ENCODE measurements around the gene ALG8. TPM values are rescaled to one million over a fixed set of nuclear protein-coding genes. Genes with fewer than 3 reads are reported as not detected.

ALG8 gene

DNA sequence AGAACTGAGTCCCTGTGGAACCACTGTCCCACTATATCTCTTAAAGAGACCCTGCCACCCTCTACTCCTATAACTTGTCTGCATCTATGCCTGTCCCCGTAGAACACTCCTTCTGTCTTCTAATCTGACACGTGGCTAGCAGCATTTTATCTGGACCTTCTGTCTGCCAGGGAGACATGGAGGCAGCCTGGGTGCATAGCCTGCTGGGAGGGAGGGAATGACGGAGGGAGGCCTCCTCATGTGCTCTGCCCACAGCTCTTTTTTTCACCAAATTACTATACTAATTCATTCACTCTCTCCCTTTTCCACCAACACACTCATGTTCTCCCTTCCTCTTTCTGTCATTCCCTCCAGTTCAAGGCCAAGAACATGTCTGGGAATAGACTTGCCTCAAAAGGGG, 83.3 kb downstream of the ALG8 start:
- Histone ChIP-seq H3K18ac (ENCODE audit: low read length) (no peak overlapping the region), H3K27ac (ENCODE audit: low read depth, low read length) (no peak overlapping the region), H2BK15ac (replicated peaks; ENCODE audit: low read depth) (no peak overlapping the region), H3K36me3 (ENCODE audit: control insufficient read depth, insufficient read depth, low read length) (no peaks in the 10 kb centered on the region), H3K79me2 (ENCODE audit: control insufficient read depth, insufficient read depth, low read length) (no peaks in the 10 kb centered on the region), H3K4me2 (ENCODE audit: low read length) (no peak overlapping the region), H4K8ac (ENCODE audit: low read depth, low read length) (no peak overlapping the region), H2BK5ac (ENCODE audit: low read length) (no peak overlapping the region), H3K4me3 (ENCODE audit: low read length) (no peak overlapping the region), H3K23ac (ENCODE audit: low read length) (no peak overlapping the region), H3K56ac (ENCODE audit: low read length) (no peak overlapping the region), H2AK5ac (ENCODE audit: low read length) (no peak overlapping the region), H3K9ac (ENCODE audit: low read length) (no peak overlapping the region), H3K79me1 (ENCODE audit: low read length) (no peaks in the 10 kb centered on the region), H3K27me3 (ENCODE audit: insufficient read depth, low read length, poor library complexity) (no peaks in the 10 kb centered on the region), H2BK120ac (ENCODE audit: low read depth, low read length) (no peak overlapping the region), H4K5ac (ENCODE audit: low read length) (no peak overlapping the region), H3K4me1 (ENCODE audit: control insufficient read depth, low read depth, low read length) (no peaks in the 10 kb centered on the region), H3K4ac (ENCODE audit: low read depth, low read length) (no peak overlapping the region)
- no CpG with 5 or more reads among the region's 3 CpGs for WGBS (ENCODE audit: extremely low coverage, insufficient coverage, low lambda C conversion rate)
- DNase-seq: no peak

DNA sequence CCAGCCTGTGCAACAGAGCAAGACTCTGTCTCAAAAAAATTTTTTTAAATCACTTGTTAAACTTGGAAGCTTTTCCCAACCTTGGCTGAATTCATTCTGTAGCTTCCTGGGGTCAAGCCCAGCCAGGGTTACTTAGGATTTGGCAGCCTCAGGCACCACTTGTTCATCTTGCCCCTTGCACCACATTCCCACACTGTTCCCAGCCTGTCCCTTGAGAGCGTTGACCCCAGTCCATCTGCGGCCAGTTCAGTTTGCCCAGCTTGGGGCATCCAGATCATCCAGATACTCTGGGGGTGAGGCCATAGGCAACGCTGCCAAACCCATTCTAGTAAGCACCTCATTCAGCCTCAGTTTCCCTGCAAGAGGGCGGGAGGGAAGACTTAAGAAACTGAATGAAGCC, 84.5 kb downstream of the ALG8 start:
- Histone ChIP-seq H3K18ac (ENCODE audit: low read length) (no peak overlapping the region), H3K36me3 (ENCODE audit: control insufficient read depth, insufficient read depth, low read length) (no peaks in the 10 kb centered on the region), H3K79me1 (ENCODE audit: low read length) (no peaks in the 10 kb centered on the region), H3K4me2 (ENCODE audit: low read length) (no peak overlapping the region), H4K8ac (ENCODE audit: low read depth, low read length) (no peak overlapping the region), H2BK120ac (ENCODE audit: low read depth, low read length) (no peak overlapping the region), H3K56ac (ENCODE audit: low read length) (peak overlapping the region; percentile 56), H3K4me3 (ENCODE audit: low read length) (no peak overlapping the region), H4K5ac (ENCODE audit: low read length) (no peak overlapping the region), H3K4ac (ENCODE audit: low read depth, low read length) (no peak overlapping the region), H3K27me3 (ENCODE audit: insufficient read depth, low read length, poor library complexity) (no peaks in the 10 kb centered on the region), H3K9ac (ENCODE audit: low read length) (no peak overlapping the region), H2AK5ac (ENCODE audit: low read length) (no peak overlapping the region), H2BK15ac (replicated peaks; ENCODE audit: low read depth) (no peak overlapping the region), H3K4me1 (ENCODE audit: control insufficient read depth, low read depth, low read length) (peaks cover 3% of the 10 kb centered on the region), H2BK5ac (ENCODE audit: low read length) (no peak overlapping the region), H3K23ac (ENCODE audit: low read length) (no peak overlapping the region), H3K27ac (ENCODE audit: low read depth, low read length) (no peak overlapping the region), H3K79me2 (ENCODE audit: control insufficient read depth, insufficient read depth, low read length) (no peaks in the 10 kb centered on the region)
- no CpG with 5 or more reads among the region's 4 CpGs for WGBS (ENCODE audit: extremely low coverage, insufficient coverage, low lambda C conversion rate)
- DNase-seq: no peak

DNA sequence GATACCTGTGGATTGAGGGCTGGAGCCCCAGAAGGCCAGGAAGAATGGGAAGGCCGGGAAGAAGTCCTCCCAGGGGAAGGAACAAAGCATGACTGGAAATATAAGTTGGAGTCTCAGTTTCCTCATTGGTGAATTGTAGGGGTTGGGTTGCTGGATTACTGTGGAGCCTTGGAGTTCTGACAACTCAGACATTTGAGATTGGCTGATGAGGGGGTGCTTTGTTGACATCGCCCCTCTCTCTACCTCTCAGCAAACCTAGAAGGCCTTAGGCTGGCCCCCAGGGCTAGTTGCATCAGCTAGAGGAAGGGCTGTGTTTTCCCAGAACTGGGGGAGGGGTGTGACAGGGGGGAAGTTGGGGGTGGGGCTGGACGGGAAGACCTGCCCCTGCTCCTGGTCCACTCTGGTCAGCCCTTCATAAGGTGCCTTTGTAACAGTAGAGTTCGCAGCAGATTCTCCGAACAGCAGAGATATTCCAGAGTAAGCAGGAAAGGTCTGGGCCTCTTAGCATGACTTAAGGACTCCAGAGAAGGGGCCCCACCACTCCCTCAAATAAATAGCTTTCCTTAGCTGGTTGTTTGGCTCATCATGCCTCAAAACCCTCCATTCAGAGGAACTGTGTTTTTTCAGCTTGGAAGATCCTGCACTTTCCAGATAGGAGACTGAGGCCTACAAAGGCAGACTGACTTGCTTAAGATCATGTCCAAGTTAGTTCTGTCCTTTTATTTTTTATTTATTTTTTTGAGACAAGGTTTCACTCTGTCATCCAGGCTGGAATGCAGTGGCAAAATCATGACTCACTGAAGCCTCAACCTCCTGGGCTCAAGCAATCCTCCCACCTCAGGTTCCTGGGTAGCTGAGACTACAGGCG, 88.2 kb downstream of the ALG8 start:
- peak overlapping the region; percentile 27 for H3K27ac ChIP-seq (ENCODE audit: low read depth, low read length)

More for the DNA sequence above, 88.2 kb downstream of the ALG8 start:
- no CpG with 5 or more reads among the region's 6 CpGs for WGBS (ENCODE audit: extremely low coverage, insufficient coverage, low lambda C conversion rate)
- H3K79me2 ChIP-seq (ENCODE audit: control insufficient read depth, insufficient read depth, low read length): no peaks in the 10 kb centered on the region
- H4K8ac ChIP-seq (ENCODE audit: low read depth, low read length): no peak overlapping the region
- H2BK15ac ChIP-seq (replicated peaks; ENCODE audit: low read depth): no peak overlapping the region
- H2BK5ac ChIP-seq (ENCODE audit: low read length): no peak overlapping the region
- no peaks in the 10 kb centered on the region for H3K79me1 ChIP-seq (ENCODE audit: low read length)
- no peaks in the 10 kb centered on the region for H3K27me3 ChIP-seq (ENCODE audit: insufficient read depth, low read length, poor library complexity)
- no peak overlapping the region for H3K4me3 ChIP-seq (ENCODE audit: low read length)
- H3K18ac ChIP-seq (ENCODE audit: low read length): peak overlapping the region; percentile 97
- H3K4me1 ChIP-seq (ENCODE audit: control insufficient read depth, low read depth, low read length): peaks cover 3% of the 10 kb centered on the region
- H2BK120ac ChIP-seq (ENCODE audit: low read depth, low read length): peak overlapping the region; percentile 90
- H3K23ac ChIP-seq (ENCODE audit: low read length): no peak overlapping the region
- H3K56ac ChIP-seq (ENCODE audit: low read length): peak overlapping the region; percentile 35
- H3K36me3 ChIP-seq (ENCODE audit: control insufficient read depth, insufficient read depth, low read length): no peaks in the 10 kb centered on the region
- peak overlapping the region; percentile 78 for H3K4ac ChIP-seq (ENCODE audit: low read depth, low read length)
- H4K5ac ChIP-seq (ENCODE audit: low read length): peak overlapping the region; percentile 17
- H3K4me2 ChIP-seq (ENCODE audit: low read length): no peak overlapping the region
- peak; percentile 84 for DNase-seq
- peak overlapping the region; percentile 4 for H3K9ac ChIP-seq (ENCODE audit: low read length)
- no peak overlapping the region for H2AK5ac ChIP-seq (ENCODE audit: low read length)

Small RNAs within 50 kb of the gene (small RNA-seq; reads per million reads assigned to genes)
- not detected for gene RNU6-126P (ENCODE audit: insufficient read depth)

All from mesendoderm (in vitro differentiated cells).